Skeletal muscle tissue (tissue), 4 donors: ENCODE results near the gene HAUS2. TPM values are rescaled to one million over a fixed set of nuclear protein-coding genes. Genes with fewer than 3 reads are reported as not detected.
"Not testable (repeated sequence)": the region's sequence is repeated elsewhere in the genome, so short reads cannot be mapped to it uniquely, and the experiment has no call there.

Experiments used
- H3K27ac ChIP-seq: one replicate; pipeline ENCODE4 v1.7.0; 2013; ENCODE audit warnings: mild to moderate bottlenecking, low read depth, low read length, inconsistent platforms
- H3K27me3 ChIP-seq, 3 donors: one replicate each; pipeline ENCODE4 v1.7.0; 2013; ENCODE audit warnings: low read length in 3 of 3; ENCODE audit not compliant: control insufficient read depth in 3 of 3, insufficient read depth in 3 of 3
- H3K36me3 ChIP-seq, 3 donors: one replicate each; pipeline ENCODE4 v1.7.0; 2013; ENCODE audit warnings: low read length in 3 of 3; ENCODE audit not compliant: control insufficient read depth in 3 of 3, insufficient read depth in 3 of 3
- H3K4me1 ChIP-seq, 3 donors: one replicate each; pipeline ENCODE4 v1.7.0; 2013; ENCODE audit warnings: low read length in 3 of 3, mild to moderate bottlenecking in 3 of 3; ENCODE audit not compliant: control insufficient read depth in 3 of 3, insufficient read depth in 3 of 3
- H3K4me3 ChIP-seq, 3 donors: one replicate each; pipeline ENCODE4 v1.7.0; 2013; ENCODE audit warnings: low read length in 3 of 3
- H3K9ac ChIP-seq, 3 donors: one replicate each; pipeline ENCODE4 v1.7.0; 2013; ENCODE audit warnings: low read length in 3 of 3, mild to moderate bottlenecking in 3 of 3, moderate library complexity in 2 of 3, low read depth in 1 of 3
- H3K9me3 ChIP-seq, 3 donors: one replicate each; pipeline ENCODE4 v1.7.0; 2013; ENCODE audit warnings: low read length in 3 of 3; ENCODE audit not compliant: control insufficient read depth in 3 of 3
- total RNA-seq: library from RNA; depleted of rRNA; stranded (reverse); fragments of >200 nt; gene quantifications from one replicate; pipeline ENCODE4 v1.2.3, GENCODE V29; 2014
- donor health status: Osteomylitis.

The HAUS2 gene
- total RNA-seq, 1 donor from 2014 or later: 9.4 TPM

DNA sequence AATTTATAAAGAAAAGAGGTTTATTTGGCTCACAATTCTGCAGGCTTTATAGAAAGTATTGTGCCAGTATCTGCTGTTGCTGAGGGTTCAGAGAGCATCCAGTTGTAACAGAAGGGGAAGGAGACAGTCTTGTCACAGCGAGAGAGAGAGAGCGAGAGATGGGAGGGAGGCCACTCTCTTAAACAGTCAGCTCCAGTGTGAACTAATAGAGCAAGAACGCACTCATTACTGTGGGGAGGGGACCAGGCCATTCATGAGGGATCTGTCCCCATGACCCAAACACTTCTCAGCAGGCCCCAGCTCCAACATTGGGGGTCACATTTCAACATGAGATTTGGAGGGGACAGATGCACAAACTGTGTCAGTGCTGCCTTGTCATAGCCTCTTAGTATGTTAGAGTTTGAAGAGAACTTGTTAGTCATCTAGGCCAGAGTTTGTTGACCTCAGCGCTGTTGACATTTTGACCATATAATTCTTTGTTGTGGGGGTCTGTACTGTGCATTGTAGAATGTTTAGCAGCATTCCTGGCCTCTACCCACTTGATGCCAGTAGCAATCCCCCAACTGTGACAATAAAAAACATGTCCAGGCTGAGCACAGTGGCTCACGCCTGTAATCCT is 42.1 kb downstream of the HAUS2 start:
- no peak overlapping the region for H3K9ac ChIP-seq
- no peak overlapping the region for H3K27ac ChIP-seq
- no peaks in the 10 kb centered on the region for H3K9me3 ChIP-seq
- peaks cover 0 to 11% (median 0%) of the 10 kb centered on the region in 3 donors for H3K4me1 ChIP-seq
- H3K36me3 ChIP-seq: peaks cover 0 to 9% (median 0%) of the 10 kb centered on the region in 3 donors
- no peaks in the 10 kb centered on the region for H3K27me3 ChIP-seq
- no peak overlapping the region for H3K4me3 ChIP-seq

DNA sequence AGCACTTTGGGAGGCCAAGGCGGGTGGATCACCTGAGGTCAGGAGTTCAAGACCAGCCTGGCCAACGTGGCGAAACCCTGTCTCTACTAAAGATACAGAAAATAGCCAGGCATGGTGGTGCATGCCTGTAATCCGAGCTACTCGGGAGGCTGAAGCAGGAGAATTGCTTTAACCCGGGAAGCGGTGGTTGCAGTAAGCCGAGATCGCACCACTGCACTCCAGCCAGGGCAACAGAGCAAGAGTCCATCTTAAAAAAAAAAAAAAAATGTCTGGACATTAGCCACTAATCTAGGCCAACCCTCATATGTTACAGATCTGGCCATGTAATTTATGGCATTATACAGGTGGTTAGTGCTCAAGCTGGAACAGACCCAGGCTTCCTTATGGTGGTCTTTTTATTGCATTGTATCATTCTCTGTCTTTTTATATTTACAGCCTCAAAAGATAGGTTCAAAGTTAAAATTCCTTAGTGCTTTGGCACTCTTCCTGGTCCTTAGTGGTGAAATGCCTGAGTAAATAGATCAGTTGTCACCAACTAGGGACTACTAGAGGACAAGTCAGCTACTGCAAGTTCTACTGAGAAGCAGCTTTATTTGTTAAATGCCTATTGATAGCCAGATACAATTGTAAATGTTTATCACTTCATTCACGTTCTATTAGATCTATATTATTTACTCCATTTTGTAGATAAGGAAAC is 42.7 kb downstream of the HAUS2 start:
- no peaks in the 10 kb centered on the region for H3K9me3 ChIP-seq
- H3K4me1 ChIP-seq: peaks cover 0 to 11% (median 4%) of the 10 kb centered on the region in 3 donors

DNA sequence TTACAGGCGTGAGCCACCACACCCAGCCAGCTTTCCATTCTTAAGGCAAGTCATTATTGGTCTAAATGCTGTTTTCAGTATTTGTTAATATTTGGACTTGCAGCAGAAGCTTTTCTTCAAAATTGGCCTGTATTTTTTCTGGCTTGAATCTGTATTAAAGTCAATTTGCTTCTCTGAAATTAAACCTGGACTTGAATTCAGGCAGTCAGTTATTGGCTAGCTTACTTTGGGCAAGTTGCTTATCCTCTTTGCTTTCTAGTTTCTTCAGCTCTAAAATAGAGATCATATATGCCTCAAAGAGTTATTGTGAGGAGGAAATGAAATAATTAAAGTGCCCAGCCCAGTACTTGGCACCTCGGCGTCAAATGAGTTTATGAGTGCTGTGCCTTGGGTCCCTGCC is 44.1 kb downstream of the HAUS2 start:
- H3K27ac ChIP-seq: peak overlapping the region; percentile 59
- H3K9ac ChIP-seq: peak overlapping the region in 1 of 3 donors; percentile 26
- peak overlapping the region in 1 of 3 donors; percentile 49 for H3K4me3 ChIP-seq
- H3K27me3 ChIP-seq: no peaks in the 10 kb centered on the region
- H3K4me1 ChIP-seq: peaks cover 0 to 11% (median 4%) of the 10 kb centered on the region in 3 donors
- peaks cover 0 to 4% (median 0%) of the 10 kb centered on the region in 3 donors for H3K36me3 ChIP-seq
- no peaks in the 10 kb centered on the region for H3K9me3 ChIP-seq

More for the DNA sequence above, 42.7 kb downstream of the HAUS2 start:
- Histone ChIP-seq H3K36me3 (peaks cover 0 to 5% (median 0%) of the 10 kb centered on the region in 3 donors), H3K27ac (no peak overlapping the region), H3K4me3 (no peak overlapping the region), H3K27me3 (no peaks in the 10 kb centered on the region), H3K9ac (no peak overlapping the region)

DNA sequence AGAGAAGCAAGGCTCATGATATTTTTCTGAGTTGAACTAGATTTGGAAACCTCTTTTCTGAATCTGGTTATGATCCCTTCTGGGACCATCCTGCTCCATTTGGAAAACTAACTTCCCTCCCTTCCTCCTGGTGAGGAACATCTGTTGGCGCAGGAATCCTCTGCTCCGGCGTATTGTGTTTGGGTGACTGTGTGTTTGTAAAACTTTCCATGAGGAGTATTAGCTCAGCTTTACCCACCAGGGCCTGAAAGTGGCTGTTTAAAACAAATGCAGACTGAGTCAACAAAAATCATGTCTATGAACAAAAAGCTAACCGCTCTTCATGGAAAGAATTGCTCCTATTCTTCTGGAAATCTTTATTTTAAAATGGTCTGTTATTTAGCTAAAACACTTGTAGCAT is 44.5 kb downstream of the HAUS2 start:
- peak overlapping the region in 1 of 3 donors; percentile 49 for H3K4me3 ChIP-seq
- peak overlapping the region; percentile 59 for H3K27ac ChIP-seq
- peaks cover 0 to 11% (median 4%) of the 10 kb centered on the region in 3 donors for H3K4me1 ChIP-seq
- H3K9me3 ChIP-seq: no peaks in the 10 kb centered on the region
- H3K36me3 ChIP-seq: peaks cover 0 to 3% (median 0%) of the 10 kb centered on the region in 3 donors
- peak overlapping the region in 1 of 3 donors; percentile 26 for H3K9ac ChIP-seq
- H3K27me3 ChIP-seq: no peaks in the 10 kb centered on the region

DNA sequence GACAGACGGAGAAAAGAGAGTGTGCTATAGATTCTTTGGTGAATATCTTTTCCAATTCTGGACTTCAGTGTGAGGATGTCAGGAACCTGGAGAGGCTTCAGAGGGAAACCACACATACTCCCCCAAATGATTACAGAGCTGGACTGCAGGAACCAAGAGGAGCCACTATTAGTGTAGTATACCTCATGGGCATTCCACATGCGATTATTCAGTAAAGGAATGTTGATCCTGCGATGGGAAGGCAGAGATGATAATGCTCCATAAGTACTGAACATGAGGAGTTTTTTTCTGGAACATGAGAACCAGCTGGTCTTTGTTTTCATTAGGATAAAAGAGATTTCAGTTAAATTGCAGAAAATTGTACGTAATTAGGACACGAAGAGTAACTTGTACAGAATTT is 45.5 kb downstream of the HAUS2 start:
- Histone ChIP-seq H3K4me1 (peaks cover 0 to 11% (median 4%) of the 10 kb centered on the region in 3 donors), H3K27me3 (no peaks in the 10 kb centered on the region), H3K4me3 (no peak overlapping the region), H3K9ac (no peak overlapping the region), H3K9me3 (no peaks in the 10 kb centered on the region), H3K36me3 (peaks cover 0 to 3% (median 0%) of the 10 kb centered on the region in 3 donors), H3K27ac (peak overlapping the region; percentile 59)

DNA sequence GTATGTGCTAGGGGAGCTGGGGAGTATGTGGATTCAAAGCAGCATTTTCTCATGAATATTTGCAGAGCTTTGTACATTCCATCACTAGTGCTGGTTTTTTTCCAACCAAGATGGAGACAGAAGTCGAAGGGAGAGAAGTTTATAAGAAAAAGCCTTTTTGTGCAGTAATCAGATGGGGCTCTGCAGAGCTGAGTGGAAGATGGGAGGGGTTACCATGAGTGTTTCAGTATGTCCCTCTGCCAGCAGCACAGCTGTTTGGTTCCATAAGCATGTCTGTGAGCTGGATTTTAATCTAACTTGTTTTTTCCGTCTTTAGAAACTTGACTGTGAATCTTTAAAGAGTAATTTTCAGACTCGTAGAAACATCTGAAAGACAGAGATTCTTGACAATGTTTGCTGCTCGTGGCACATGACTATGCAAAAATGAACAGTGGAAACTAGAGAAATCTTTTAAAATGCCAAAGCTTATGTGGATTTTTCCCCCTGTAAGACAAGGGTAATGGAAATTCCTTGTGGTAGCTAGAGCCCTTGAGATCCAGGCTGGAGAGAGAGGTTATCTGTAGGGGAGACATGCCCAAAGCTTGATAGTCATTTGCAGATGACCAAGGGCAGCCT is 47.1 kb downstream of the HAUS2 start:
- H3K9ac ChIP-seq: no peak overlapping the region

DNA sequence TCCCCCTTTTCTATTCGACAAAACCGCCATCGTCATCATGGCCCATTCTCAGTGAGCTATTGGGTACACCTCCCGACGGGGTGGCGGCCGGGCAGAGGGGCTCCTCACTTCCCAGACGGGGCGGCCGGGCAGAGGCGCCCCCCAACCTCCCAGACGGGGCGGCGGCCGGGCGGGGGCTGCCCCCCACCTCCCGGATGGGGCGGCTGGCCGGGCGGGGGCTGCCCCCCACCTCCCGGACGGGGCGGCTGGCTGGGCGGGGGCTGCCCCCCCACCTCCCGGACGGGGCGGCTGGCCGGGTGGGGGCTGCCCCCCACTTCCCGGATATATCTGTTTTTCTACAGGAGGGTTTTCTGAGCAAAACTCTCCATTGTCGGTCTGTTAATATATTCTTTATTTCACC is 52.7 kb downstream of the HAUS2 start:
- H3K27ac ChIP-seq, H3K27me3 ChIP-seq, H3K9me3 ChIP-seq, H3K9ac ChIP-seq, H3K36me3 ChIP-seq, H3K4me3 ChIP-seq: not testable (repeated sequence)
- H3K4me1 ChIP-seq: peaks cover 4 to 11% (median 9%) of the 10 kb centered on the region in 3 donors

More for the DNA sequence above, 47.1 kb downstream of the HAUS2 start:
- Histone ChIP-seq H3K4me3 (no peak overlapping the region), H3K36me3 (peaks cover 0 to 3% (median 0%) of the 10 kb centered on the region in 3 donors), H3K27me3 (no peaks in the 10 kb centered on the region), H3K27ac (no peak overlapping the region), H3K9me3 (no peaks in the 10 kb centered on the region), H3K4me1 (peaks cover 0 to 11% (median 4%) of the 10 kb centered on the region in 3 donors)

DNA sequence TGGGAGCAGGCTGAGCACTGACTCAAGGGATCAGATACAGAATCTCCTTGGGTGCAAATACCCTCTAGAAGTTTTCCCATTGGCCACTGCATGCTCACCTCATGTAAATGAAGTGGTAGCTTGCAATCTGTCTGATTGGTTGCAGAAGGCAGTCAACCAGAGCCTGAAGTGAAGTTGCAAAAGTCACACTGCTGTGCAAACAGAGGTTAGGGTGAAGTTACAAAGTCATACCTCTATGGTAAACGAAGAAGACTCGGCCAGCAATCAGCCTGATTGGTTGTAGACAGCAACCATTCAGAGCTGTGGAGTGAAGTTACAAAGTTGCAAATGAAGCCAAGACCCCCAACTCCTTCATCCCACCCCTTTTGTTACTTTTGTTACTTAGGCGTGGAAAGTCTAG is 53.9 kb downstream of the HAUS2 start:
- peaks cover 0 to 7% (median 0%) of the 10 kb centered on the region in 3 donors for H3K36me3 ChIP-seq
- no peaks in the 10 kb centered on the region for H3K9me3 ChIP-seq
- H3K27me3 ChIP-seq: no peaks in the 10 kb centered on the region
- H3K4me3 ChIP-seq: no peak overlapping the region
- peaks cover 4 to 11% (median 9%) of the 10 kb centered on the region in 3 donors for H3K4me1 ChIP-seq
- H3K27ac ChIP-seq: no peak overlapping the region
- H3K9ac ChIP-seq: no peak overlapping the region

DNA sequence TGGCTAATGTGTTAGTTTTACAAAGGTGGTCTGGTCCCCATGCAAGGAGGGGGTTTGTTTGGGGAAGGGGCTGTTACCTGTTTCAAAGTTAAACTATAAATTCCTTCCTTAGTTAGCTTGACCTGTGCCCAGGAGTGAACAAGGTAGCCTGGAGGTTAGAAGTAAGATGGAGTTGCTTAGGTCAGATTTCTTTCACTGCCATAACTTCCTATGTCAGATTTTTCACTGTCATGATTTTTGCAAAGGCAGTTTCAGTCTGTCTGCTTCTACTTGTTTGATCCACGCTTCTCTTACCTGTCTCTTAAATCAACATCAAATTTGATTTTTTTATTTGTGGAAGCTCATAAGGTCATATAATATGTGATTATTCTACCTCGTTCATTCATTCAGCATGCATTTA is 55.3 kb downstream of the HAUS2 start:
- H3K4me1 ChIP-seq: peaks cover 4 to 17% (median 16%) of the 10 kb centered on the region in 3 donors
- H3K36me3 ChIP-seq: peaks cover 0 to 7% (median 0%) of the 10 kb centered on the region in 3 donors
- H3K4me3 ChIP-seq: no peak overlapping the region
- H3K9me3 ChIP-seq: no peaks in the 10 kb centered on the region
- H3K9ac ChIP-seq: no peak overlapping the region
- H3K27me3 ChIP-seq: no peaks in the 10 kb centered on the region
- no peak overlapping the region for H3K27ac ChIP-seq
